MM.1S (cell line): Measurements from ENCODE around the gene CLIP4.
A peak's percentile ranks its signal among the peaks of the same experiment; 100 is the strongest.

Experiments used
- DNase-seq: peaks from one replicate; pipeline ENCODE4 v3.0.0-alpha.2; 2015
- H2AFZ ChIP-seq: fragments of 300-600 bp; sonication (generic); 2 replicates; pipeline ENCODE4 v1.6.0; 2016; ENCODE audit warnings: antibody characterized with exemption, low read length
- H3F3A ChIP-seq: fragments of 300-600 bp; sonication (generic); 2 replicates; pipeline ENCODE4 v1.6.1; 2016; ENCODE audit warnings: mild to moderate bottlenecking, antibody characterized with exemption, low read length, moderate library complexity, mixed read lengths; ENCODE audit not compliant: insufficient read depth
- H3K27ac ChIP-seq: fragments of 300-600 bp; sonication (generic); 2 replicates; pipeline ENCODE4 v1.5.1; 2016; ENCODE audit warnings: mild to moderate bottlenecking, low read length
- H3K27me3 ChIP-seq: fragments of 300-600 bp; sonication (generic); replicated peaks from 2 replicates; pipeline ENCODE4 v1.6.0; 2016; ENCODE audit warnings: low read length; ENCODE audit not compliant: insufficient read depth
- H3K36me3 ChIP-seq: fragments of 300-600 bp; sonication (generic); replicated peaks from 2 replicates; pipeline ENCODE4 v1.6.1; 2016; ENCODE audit warnings: mild to moderate bottlenecking, low read length, mixed read lengths; ENCODE audit not compliant: insufficient read depth
- H3K4me1 ChIP-seq: fragments of 300-600 bp; sonication (generic); 2 replicates; pipeline ENCODE4 v1.6.1; 2016; ENCODE audit warnings: low read length, mixed read lengths
- H3K4me2 ChIP-seq: fragments of 300-600 bp; sonication (generic); 2 replicates; pipeline ENCODE4 v1.6.0; 2016; ENCODE audit warnings: low read depth, low read length
- H3K4me3 ChIP-seq: fragments of 300-600 bp; sonication (generic); 2 replicates; pipeline ENCODE4 v1.5.1; 2016; ENCODE audit warnings: low read length, mixed read lengths
- H3K79me2 ChIP-seq: fragments of 300-600 bp; sonication (generic); 2 replicates; pipeline ENCODE4 v1.6.1; 2016; ENCODE audit warnings: mixed run types, low read length, mixed read lengths
- H3K9ac ChIP-seq: fragments of 300-600 bp; sonication (generic); 2 replicates; pipeline ENCODE4 v1.6.1; 2016; ENCODE audit warnings: low read length, mixed read lengths
- H3K9me2 ChIP-seq: fragments of 300-600 bp; sonication (generic); replicated peaks from 2 replicates; pipeline ENCODE4 v1.6.1; 2016; ENCODE audit warnings: mild to moderate bottlenecking, low read length, mixed read lengths; ENCODE audit not compliant: insufficient read depth
- H3K9me3 ChIP-seq: fragments of 300-600 bp; sonication (generic); replicated peaks from 2 replicates; pipeline ENCODE4 v1.6.1; 2016; ENCODE audit warnings: mild to moderate bottlenecking, low read length, mixed read lengths; ENCODE audit not compliant: insufficient read depth
- H4K20me1 ChIP-seq: fragments of 300-600 bp; sonication (generic); 2 replicates; pipeline ENCODE4 v1.6.1; 2016; ENCODE audit warnings: mild to moderate bottlenecking, low read length, moderate library complexity, mixed read lengths; ENCODE audit not compliant: insufficient read depth
- EZH2 ChIP-seq: fragments of 300-600 bp; sonication (generic); optimal IDR thresholded peaks from 2 replicates; pipeline ENCODE3; 2017; ENCODE audit warnings: low read depth, mild to moderate bottlenecking, antibody characterized with exemption, low read length, mixed read lengths
- EZH2phosphoT487 ChIP-seq: fragments of 300-600 bp; sonication (generic); IDR thresholded peaks from 2 replicates; pipeline ENCODE4 v1.6.1; 2018; ENCODE audit warnings: antibody characterized with exemption, low read length
- TF ChIP-seq, protein P1 (sequence below): fragments of 300-600 bp; sonication (generic); IDR thresholded peaks from 2 replicates; pipeline ENCODE4 v1.5.1; 2016; ENCODE audit warnings: antibody characterized with exemption, low read length, mixed read lengths

The CLIP4 gene

DNA sequence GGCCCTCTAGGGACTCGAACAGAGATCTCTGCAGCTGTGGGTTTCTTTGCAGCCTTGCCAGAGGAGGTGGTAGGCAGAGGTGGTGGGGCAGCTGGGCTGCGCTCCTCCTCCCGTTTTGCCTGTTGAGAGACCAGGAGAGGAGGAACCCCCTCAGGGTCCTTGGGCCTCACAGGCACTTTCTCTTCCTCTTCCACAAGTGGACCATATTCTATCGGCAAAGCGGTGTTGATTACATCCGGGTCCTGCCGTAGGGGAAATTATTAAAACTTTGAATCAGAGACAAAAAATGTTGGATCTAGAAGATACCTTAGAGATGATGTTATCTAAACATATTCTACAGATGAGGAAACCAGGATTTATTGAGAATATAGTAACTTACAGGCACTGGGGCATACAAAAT is 78.5 kb downstream of the CLIP4 start:
- Histone ChIP-seq H3K4me3 (no peak overlapping the region), H3K36me3 (no peaks in the 10 kb centered on the region), H3K9ac (no peak overlapping the region), H3F3A (peaks cover 11% of the 10 kb centered on the region), H3K4me1 (no peaks in the 10 kb centered on the region), H4K20me1 (no peaks in the 10 kb centered on the region), H3K27ac (no peak overlapping the region), H3K9me3 (no peaks in the 10 kb centered on the region), H3K9me2 (no peaks in the 10 kb centered on the region), H3K79me2 (no peaks in the 10 kb centered on the region), H2AFZ (no peak overlapping the region), H3K4me2 (no peak overlapping the region), H3K27me3 (no peaks in the 10 kb centered on the region)
- no peak for DNase-seq
- no peak for TF ChIP-seq EZH2
- TF ChIP-seq EZH2phosphoT487 = no peak
- TF ChIP-seq, protein P1, sequence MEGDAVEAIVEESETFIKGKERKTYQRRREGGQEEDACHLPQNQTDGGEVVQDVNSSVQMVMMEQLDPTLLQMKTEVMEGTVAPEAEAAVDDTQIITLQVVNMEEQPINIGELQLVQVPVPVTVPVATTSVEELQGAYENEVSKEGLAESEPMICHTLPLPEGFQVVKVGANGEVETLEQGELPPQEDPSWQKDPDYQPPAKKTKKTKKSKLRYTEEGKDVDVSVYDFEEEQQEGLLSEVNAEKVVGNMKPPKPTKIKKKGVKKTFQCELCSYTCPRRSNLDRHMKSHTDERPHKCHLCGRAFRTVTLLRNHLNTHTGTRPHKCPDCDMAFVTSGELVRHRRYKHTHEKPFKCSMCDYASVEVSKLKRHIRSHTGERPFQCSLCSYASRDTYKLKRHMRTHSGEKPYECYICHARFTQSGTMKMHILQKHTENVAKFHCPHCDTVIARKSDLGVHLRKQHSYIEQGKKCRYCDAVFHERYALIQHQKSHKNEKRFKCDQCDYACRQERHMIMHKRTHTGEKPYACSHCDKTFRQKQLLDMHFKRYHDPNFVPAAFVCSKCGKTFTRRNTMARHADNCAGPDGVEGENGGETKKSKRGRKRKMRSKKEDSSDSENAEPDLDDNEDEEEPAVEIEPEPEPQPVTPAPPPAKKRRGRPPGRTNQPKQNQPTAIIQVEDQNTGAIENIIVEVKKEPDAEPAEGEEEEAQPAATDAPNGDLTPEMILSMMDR = no peak

DNA sequence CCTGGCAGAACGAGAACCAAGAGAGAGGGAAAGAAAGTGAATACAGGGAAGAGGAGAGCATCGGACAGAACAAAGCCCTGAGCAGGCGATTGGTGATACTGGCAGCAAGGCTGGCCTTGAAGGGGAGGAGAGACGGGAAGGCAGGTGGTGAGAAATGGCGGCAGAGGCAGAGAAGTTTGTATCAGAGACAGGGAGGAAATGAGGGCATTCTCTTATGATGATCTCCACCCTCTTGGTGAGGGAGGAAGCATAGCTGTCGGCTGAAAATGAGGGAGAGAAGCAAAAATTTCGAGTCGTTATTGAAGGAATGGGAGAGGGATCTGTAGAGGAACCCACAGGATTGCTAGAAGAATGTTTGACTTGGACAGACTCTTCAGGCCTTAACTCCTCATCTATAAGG is 80.6 kb downstream of the CLIP4 start:
- H3K27ac ChIP-seq = no peak overlapping the region
- H3K79me2 ChIP-seq = no peaks in the 10 kb centered on the region
- H3K9me2 ChIP-seq = no peaks in the 10 kb centered on the region
- no peak overlapping the region for H3K9ac ChIP-seq
- no peaks in the 10 kb centered on the region for H3K27me3 ChIP-seq
- no peak overlapping the region for H2AFZ ChIP-seq
- H3K4me3 ChIP-seq = no peak overlapping the region
- TF ChIP-seq EZH2 (no peak), EZH2phosphoT487 (no peak)
- TF ChIP-seq, protein P1 = no peak
- no peaks in the 10 kb centered on the region for H3K36me3 ChIP-seq
- H3K4me1 ChIP-seq = no peaks in the 10 kb centered on the region
- no peaks in the 10 kb centered on the region for H3K9me3 ChIP-seq
- no peaks in the 10 kb centered on the region for H4K20me1 ChIP-seq
- no peaks in the 10 kb centered on the region for H3F3A ChIP-seq
- DNase-seq = no peak
- H3K4me2 ChIP-seq = no peak overlapping the region

DNA sequence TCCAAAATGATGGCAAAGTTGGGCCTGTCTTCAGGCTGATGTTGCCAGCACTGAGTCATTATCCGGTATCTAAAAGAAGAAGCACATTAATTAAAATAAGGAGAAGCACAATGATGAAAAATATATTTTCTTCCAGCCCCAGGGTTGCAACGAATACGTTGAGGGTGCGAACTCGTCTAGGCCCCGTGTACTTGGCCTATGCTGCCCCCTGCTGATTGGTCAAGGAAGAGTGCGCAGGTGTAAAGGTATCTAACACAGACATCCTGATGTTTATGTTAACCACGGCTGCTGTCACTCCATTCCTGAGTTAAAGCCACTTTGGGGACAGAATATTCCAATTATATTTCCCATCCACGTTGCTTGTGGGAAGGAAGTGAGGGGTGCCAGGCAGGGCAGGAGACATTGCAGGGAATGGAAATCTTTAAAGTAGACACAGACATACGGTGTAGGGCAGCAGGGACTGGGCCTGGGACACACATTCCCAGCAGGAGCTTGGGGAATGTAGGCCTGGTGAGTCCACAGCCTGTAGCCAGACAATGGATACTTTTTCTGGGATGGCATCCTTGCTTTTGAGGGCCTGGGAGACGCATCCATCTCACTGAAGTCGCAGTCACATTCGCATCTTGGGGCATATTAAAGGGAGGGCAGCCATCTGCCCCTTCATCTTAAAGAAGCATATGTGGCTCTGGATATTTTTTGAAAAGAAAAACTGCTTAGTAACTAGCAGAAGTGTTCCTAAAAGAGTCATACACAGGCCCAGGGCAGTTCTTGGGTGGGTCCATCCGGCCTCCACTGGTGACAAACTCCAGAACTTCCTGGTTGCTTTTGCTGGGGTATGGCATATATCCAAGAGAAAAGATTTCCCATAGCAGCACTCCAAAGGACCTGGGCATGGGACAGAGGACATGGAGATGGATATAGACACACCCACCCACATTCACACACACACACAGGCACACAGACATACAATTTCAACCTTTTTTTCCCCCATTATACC is 81.9 kb downstream of the CLIP4 start:
- Histone ChIP-seq H3K79me2 (no peaks in the 10 kb centered on the region), H3K4me2 (no peak overlapping the region), H3K27ac (no peak overlapping the region), H2AFZ (no peak overlapping the region), H3K27me3 (no peaks in the 10 kb centered on the region), H3K9me3 (no peaks in the 10 kb centered on the region), H4K20me1 (no peaks in the 10 kb centered on the region), H3K4me3 (no peak overlapping the region), H3K36me3 (no peaks in the 10 kb centered on the region), H3F3A (no peaks in the 10 kb centered on the region), H3K4me1 (no peaks in the 10 kb centered on the region), H3K9me2 (no peaks in the 10 kb centered on the region), H3K9ac (no peak overlapping the region)
- TF ChIP-seq, protein P1 = peak; percentile 90
- no peak for TF ChIP-seq EZH2
- TF ChIP-seq EZH2phosphoT487 = no peak
- peak; percentile 77 for DNase-seq
